ENCODE data around the gene UGT1A5.
A peak's percentile ranks its signal among the peaks of the same experiment; 100 is the strongest.

The UGT1A5 gene

DNA sequence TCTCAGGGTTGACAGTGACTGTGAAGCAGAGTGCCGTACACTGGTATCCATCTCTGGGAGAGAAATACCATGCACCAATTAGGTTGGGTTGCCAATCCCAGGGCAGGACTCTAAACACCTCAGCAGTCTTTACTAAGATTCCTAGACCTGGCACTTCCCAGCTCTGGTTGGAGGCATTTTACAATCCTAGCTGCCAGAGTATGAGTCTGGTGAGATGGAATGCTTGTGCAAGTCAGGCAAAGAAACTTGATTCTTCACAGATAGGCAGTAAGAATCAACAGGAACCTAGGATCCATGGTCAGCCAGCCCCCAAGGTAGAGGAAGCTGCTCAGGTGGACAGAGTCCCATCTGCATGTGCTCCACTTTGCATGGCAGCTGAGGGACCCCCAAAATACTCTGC, 6.0 kb upstream of the UGT1A5 start:
- DNase-seq (ENCODE audit: low spot score) = no peak
- TF ChIP-seq, protein P1, sequence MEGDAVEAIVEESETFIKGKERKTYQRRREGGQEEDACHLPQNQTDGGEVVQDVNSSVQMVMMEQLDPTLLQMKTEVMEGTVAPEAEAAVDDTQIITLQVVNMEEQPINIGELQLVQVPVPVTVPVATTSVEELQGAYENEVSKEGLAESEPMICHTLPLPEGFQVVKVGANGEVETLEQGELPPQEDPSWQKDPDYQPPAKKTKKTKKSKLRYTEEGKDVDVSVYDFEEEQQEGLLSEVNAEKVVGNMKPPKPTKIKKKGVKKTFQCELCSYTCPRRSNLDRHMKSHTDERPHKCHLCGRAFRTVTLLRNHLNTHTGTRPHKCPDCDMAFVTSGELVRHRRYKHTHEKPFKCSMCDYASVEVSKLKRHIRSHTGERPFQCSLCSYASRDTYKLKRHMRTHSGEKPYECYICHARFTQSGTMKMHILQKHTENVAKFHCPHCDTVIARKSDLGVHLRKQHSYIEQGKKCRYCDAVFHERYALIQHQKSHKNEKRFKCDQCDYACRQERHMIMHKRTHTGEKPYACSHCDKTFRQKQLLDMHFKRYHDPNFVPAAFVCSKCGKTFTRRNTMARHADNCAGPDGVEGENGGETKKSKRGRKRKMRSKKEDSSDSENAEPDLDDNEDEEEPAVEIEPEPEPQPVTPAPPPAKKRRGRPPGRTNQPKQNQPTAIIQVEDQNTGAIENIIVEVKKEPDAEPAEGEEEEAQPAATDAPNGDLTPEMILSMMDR (IDR thresholded peaks at IDR 0.05; ENCODE audit: extremely low read depth, missing control alignments) = no peak

DNA sequence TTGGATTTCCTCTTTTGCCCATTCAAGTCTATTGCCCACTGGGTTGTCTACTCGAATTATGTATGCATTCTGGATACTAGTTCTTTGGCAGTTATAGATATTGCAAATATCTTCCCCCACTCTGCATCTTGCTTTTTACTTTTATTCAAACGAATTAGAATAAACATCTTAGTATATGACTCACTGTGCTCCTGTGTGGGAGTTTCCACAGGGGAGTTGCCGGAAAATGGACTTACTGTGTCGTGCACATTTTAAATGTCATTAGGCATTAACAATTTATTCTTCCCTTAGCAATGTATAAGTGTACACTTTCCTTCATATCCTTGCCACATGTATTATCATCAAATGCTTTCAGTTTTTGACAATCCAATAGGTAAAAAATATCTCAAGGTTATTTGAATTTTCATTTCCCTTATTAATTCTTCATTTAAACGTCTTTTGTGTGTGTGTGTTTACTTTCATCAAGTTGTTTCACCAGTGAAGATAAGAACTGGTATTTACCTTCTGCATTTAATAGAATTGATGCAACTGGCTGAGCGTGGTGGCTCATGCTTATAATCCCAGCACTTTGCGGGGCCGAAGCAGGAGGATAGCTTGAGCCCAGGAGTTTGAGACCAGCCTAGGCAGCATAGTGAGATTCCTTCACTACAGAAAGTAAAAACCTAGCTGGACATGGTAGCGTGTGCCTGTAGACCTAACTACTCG, 4.6 kb upstream of the UGT1A5 start:
- TF ChIP-seq, protein P1 (IDR thresholded peaks at IDR 0.05; ENCODE audit: extremely low read depth, missing control alignments) = no peak
- no peak for DNase-seq (ENCODE audit: low spot score)

DNA sequence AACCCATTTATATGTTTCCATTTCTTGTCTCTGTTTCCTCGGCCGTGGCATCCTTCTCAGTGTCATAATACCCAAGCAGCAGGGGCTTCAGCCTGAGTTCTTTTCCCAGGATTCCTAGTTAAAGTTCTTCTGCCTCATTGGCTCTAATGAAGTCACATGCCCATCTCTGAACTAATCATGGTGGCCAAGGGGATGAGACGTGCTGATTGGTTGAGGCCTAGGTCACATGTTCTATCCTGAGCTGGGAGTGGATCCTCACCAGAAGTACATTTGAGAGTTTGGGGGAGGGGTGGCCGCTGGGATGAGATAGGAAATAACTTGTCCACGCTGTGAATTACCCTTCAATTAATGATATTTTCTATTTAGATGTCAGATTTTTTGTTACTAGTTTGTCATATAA, 3.8 kb upstream of the UGT1A5 start:
- DNase-seq (ENCODE audit: low spot score) = no peak
- TF ChIP-seq, protein P1 (IDR thresholded peaks at IDR 0.05; ENCODE audit: extremely low read depth, missing control alignments) = no peak

DNA sequence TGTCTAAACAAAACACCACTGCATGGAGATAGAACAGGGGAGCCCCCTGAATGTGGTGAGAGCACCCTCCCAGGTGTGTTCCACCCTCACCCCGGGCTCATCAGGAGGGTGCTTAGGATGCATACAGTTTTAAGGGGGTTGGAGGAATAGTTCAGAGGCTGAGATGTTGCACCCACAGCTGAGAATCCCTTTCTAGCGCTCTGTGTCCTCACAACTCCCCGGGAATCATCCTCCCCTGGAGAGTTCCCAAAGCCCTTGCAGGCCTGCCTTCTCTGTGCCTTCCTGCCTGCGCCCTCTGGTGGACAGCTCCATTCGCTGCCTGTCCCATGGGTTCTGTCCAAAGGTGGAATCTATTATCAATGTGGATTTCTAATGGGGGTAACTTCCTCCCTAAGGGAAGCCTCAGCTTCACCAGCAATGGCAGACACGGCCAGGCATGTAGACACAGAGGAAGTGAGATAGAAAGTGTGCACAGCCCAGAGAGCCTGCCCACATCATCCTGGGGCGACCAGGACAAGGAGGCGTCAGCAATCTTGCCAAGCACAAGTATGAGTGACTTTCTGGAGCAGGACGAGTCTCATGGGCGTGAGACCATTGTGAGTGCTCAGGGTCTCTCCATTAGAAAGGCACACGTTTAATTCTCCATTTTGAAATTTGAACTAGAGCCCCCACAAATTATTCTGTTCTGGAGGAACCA, 1.2 kb upstream of the UGT1A5 start:
- DNase-seq (ENCODE audit: low spot score) = peak; percentile 62
- TF ChIP-seq, protein P1 (IDR thresholded peaks at IDR 0.05; ENCODE audit: extremely low read depth, missing control alignments) = peak; percentile 90

DNA sequence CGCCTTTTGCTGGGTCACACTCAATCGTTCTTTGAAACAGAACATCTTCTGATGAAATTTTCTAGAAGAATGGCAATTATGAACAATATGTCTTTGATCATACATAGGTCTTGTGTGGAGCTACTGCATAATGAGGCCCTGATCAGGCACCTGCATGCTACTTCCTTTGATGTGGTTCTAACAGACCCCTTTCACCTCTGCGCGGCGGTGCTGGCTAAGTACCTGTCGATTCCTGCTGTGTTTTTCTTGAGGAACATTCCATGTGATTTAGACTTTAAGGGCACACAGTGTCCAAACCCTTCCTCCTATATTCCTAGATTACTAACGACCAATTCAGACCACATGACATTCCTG, 532 bp downstream of the UGT1A5 start:
- DNase-seq (ENCODE audit: low spot score) = no peak
- TF ChIP-seq, protein P1 (IDR thresholded peaks at IDR 0.05; ENCODE audit: extremely low read depth, missing control alignments) = no peak

DNA sequence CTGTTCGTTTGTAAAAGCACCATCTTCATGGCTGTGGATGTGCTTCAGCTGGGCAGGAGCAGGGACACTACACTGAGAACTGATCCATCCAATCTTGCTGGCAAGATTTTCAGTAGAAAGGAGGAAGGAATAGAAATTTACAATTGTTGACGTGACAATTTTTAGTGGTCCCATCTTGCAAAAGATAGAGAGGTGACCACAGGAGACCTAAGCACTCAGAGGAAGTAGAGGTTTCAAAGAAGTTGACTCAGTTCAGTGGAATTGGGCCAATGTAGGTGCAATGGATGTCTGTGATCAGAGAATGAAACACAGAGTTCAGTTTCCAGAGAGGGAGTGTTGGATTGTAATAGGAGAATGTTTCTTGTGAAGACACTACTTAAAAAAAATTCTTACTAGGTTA, 1.4 kb downstream of the UGT1A5 start:
- TF ChIP-seq, protein P1 (IDR thresholded peaks at IDR 0.05; ENCODE audit: extremely low read depth, missing control alignments) = no peak
- no peak for DNase-seq (ENCODE audit: low spot score)

DNA sequence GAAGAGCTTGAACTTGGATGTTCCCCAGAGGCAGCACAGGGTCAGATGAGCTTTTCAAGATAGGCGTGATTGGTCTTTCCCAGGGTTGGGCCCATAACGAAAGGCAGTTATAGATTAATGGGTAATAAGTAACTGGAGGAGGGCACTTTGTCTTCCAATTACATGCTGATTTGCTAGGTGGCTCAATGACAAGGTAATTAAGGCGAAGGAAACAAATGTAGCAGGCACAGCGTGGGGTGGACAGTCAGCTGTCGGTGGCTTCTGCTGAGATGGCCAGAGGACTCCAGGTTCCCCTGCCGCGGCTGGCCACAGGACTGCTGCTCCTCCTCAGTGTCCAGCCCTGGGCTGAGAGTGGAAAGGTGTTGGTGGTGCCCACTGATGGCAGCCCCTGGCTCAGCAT, 5.8 kb downstream of the UGT1A5 start, which contains the start of gene UGT1A4:
Gene UGT1A4 (plus strand): TSS at position 185 of the 400 bp plus-strand sequence. CDS start 85 bp downstream, at position 270.
- DNase-seq (ENCODE audit: low spot score) = no peak
- TF ChIP-seq, protein P1 (IDR thresholded peaks at IDR 0.05; ENCODE audit: extremely low read depth, missing control alignments) = no peak

All from GM20000 (cell line).